RWPE2 (cell line): ENCODE data around the gene PIP5KL1.

Experiments
- ATAC-seq: fragments of 200-7000 bp; cut with Tn5 transposase; 3 replicates; pipeline ENCODE4 v1.9.1; 2021; ENCODE audit warnings: low read depth
- DNase-seq: peaks from one replicate; pipeline ENCODE4 v3.0.0-alpha.2; 2020; ENCODE audit warnings: low spot score
- H3K27ac ChIP-seq: fragments of 450-650 bp; 2 replicates; pipeline ENCODE4 v1.5.1; 2017; ENCODE audit warnings: mild to moderate bottlenecking; ENCODE audit not compliant: poor library complexity, severe bottlenecking
- H3K27me3 ChIP-seq: fragments of 250-450 bp; sonication (Bioruptor Pico); 2 replicates; pipeline ENCODE4 v1.5.1; 2021; ENCODE audit warnings: mild to moderate bottlenecking, moderate library complexity; ENCODE audit not compliant: insufficient read depth, poor library complexity, severe bottlenecking
- H3K36me3 ChIP-seq: fragments of 250-450 bp; sonication (Bioruptor Pico); 2 replicates; pipeline ENCODE4 v1.5.1; 2020; ENCODE audit warnings: low read depth, mild to moderate bottlenecking, moderate library complexity
- H3K4me1 ChIP-seq: fragments of 250-450 bp; sonication (Bioruptor Pico); 2 replicates; pipeline ENCODE4 v1.5.1; 2021; ENCODE audit warnings: mild to moderate bottlenecking, moderate library complexity; ENCODE audit not compliant: insufficient read depth, poor library complexity, severe bottlenecking
- H3K4me3 ChIP-seq: fragments of 250-450 bp; sonication (Bioruptor Pico); 2 replicates; pipeline ENCODE4 v1.5.1; 2021; ENCODE audit warnings: mild to moderate bottlenecking, moderate library complexity; ENCODE audit not compliant: severe bottlenecking
- H3K9me3 ChIP-seq: fragments of 250-450 bp; sonication (Bioruptor Pico); 2 replicates; pipeline ENCODE4 v1.5.1; 2021; ENCODE audit warnings: mild to moderate bottlenecking, moderate library complexity; ENCODE audit not compliant: severe bottlenecking
- CTCF ChIP-seq: fragments of 450-650 bp; IDR thresholded peaks from one replicate; pipeline ENCODE4 v1.5.1; 2017; ENCODE audit warnings: mild to moderate bottlenecking, moderate library complexity; ENCODE audit not compliant: poor library complexity, severe bottlenecking

Gene PIP5KL1

GRCh38 chr9:127890053-127890452 is 40.5 kb downstream of the PIP5KL1 start:
- Histone ChIP-seq H3K27ac (no peak overlapping the region), H3K4me3 (no peak overlapping the region), H3K27me3 (no peaks in the 10 kb centered on the region), H3K9me3 (peaks cover under 1% of the 10 kb centered on the region), H3K36me3 (peaks cover 62% of the 10 kb centered on the region), H3K4me1 (no peaks in the 10 kb centered on the region)
- no peak for DNase-seq
- no peak for TF ChIP-seq CTCF
- no peak for ATAC-seq

DNA sequence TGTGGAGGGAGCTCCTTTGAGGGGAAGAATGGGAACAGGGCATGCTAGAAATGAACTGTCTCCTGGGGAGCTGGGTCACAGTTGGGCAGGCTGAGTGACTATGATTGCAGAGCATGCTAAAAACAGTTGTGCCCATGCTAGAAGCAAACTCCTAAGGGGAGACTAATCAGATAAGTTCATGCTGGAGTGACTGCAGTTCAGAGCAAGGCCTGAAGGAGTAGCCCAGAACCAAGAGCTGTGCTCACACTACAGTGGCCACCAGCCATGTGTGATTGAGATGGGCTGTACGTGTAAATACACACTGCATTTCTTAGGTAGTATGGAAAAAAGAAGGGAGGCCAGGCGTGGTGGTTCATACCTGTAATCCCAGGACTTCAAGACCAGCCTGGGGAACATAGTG is 42.8 kb downstream of the PIP5KL1 start:
- H3K27me3 ChIP-seq: no peaks in the 10 kb centered on the region
- DNase-seq (no peak), ATAC-seq (peak; percentile 62; the same call in 2 of the 3 replicates)
- no peak overlapping the region for H3K4me3 ChIP-seq
- no peaks in the 10 kb centered on the region for H3K4me1 ChIP-seq
- peaks cover 39% of the 10 kb centered on the region for H3K36me3 ChIP-seq
- TF ChIP-seq CTCF: no peak
- no peak overlapping the region for H3K27ac ChIP-seq
- H3K9me3 ChIP-seq: no peaks in the 10 kb centered on the region

DNA sequence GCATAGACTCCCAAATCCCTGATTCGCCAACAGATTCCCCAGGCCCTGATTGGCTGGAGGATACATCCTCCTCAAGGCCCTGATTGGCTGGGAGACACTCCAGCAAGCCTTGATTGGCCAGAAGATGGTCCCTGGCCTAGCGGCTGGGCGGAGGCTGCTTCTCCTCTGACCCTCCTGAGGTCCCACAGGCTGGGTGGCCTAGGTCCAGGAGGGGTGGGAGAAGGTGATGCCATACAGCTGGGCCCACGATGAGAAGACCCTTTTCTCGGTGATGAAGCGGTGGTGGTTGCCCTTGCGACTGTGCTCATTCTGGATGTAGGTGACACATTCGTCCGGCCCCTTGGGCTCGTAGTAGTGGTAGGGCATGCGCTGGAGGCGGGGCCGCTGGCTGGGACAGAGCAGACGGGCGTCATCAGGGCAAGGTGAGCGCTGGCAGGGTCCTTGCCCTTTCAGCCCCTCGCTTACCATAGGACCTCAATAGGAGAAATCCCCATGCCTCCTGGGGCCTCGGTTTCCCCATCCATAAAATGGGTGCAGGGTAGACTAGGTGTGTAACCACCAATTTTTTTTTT is 44.1 kb downstream of the PIP5KL1 start:
- ATAC-seq (0 out of 3 replicates have a peak, but pooled peaks have one; percentile 22), DNase-seq (peak; percentile 56)
- no peaks in the 10 kb centered on the region for H3K4me1 ChIP-seq
- no peak overlapping the region for H3K27ac ChIP-seq
- H3K4me3 ChIP-seq: no peak overlapping the region
- H3K27me3 ChIP-seq: no peaks in the 10 kb centered on the region
- no peaks in the 10 kb centered on the region for H3K9me3 ChIP-seq
- no peak for TF ChIP-seq CTCF
- peaks cover 36% of the 10 kb centered on the region for H3K36me3 ChIP-seq

GRCh38 chr9:127885508-127886281 is 44.9 kb downstream of the PIP5KL1 start:
- Histone ChIP-seq H3K4me3 (no peak overlapping the region), H3K9me3 (no peaks in the 10 kb centered on the region), H3K36me3 (peaks cover 29% of the 10 kb centered on the region), H3K27ac (no peak overlapping the region), H3K27me3 (no peaks in the 10 kb centered on the region), H3K4me1 (no peaks in the 10 kb centered on the region)
- DNase-seq (no peak), ATAC-seq (no peak)
- TF ChIP-seq CTCF: no peak

DNA sequence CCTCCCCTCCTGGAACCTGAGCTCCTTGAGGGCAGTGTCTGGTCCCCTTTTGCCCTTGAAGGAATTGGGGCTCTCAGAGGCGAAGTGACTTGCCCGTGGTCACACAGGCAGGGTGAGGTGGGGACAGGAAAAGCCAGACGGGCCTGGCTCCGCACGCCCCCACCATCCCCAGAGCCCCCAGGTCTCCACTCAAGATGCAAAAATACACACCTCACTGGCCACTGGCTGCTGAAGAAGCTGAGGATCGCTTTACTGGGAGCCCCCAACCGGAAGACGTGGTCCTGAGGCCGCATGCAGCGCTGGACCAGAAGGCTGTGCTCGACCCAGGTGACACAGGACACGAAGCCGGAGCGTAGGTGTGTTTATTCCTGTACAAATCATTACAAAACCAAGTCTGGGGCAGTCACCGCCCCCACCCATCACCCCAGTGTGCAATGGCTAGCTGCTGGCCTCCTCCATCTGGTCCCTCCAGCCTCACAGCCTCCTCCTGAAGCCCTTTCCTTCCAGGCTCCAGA is 45.5 kb downstream of the PIP5KL1 start:
- no peak for ATAC-seq
- DNase-seq: no peak
- no peak overlapping the region for H3K4me3 ChIP-seq
- TF ChIP-seq CTCF: no peak
- H3K9me3 ChIP-seq: no peaks in the 10 kb centered on the region
- peaks cover 22% of the 10 kb centered on the region for H3K36me3 ChIP-seq
- no peaks in the 10 kb centered on the region for H3K4me1 ChIP-seq
- no peak overlapping the region for H3K27ac ChIP-seq
- H3K27me3 ChIP-seq: no peaks in the 10 kb centered on the region
